Sigmoid colon (tissue), 7 donors: ENCODE measurements around the gene SLC4A1. TPM values are rescaled to one million over a fixed set of nuclear protein-coding genes. Genes with fewer than 3 reads are reported as not detected.

Experiments
- DNase-seq: peaks from one replicate; pipeline ENCODE4 v3.0.0-alpha.2; 2019
- H3K27ac ChIP-seq, 4 donors: fragments of 200-600 bp; sonication (generic); one replicate each; pipeline ENCODE4 v1.5.1; 2016 to 2019; ENCODE audit warnings: mild to moderate bottlenecking in 1 of 4
- H3K27me3 ChIP-seq, 3 donors: fragments of 200-600 bp; sonication (generic); one replicate each; pipeline ENCODE4 v1.5.1; 2019; ENCODE audit warnings: mild to moderate bottlenecking in 1 of 3
- H3K36me3 ChIP-seq, 4 donors: fragments of 200-600 bp; sonication (generic); one replicate each; pipeline ENCODE4 v1.5.1; 2016 to 2019
- H3K4me1 ChIP-seq, 4 donors: fragments of 200-600 bp; sonication (generic); one replicate each; pipeline ENCODE4 v1.5.1; 2017 to 2019
- H3K4me3 ChIP-seq, 4 donors: fragments of 200-600 bp; sonication (generic); one replicate each; pipeline ENCODE4 v1.5.1; 2017 to 2019; ENCODE audit warnings: mild to moderate bottlenecking in 2 of 4, moderate library complexity in 1 of 4
- H3K9me3 ChIP-seq, 4 donors: fragments of 200-600 bp in 3 of 4; sonication (generic) in 3 of 4; one replicate each; pipeline versions ENCODE4 v1.5.1 to v1.6.1; 2013 to 2019
- CTCF ChIP-seq, 4 experiments: fragments of 450-650 bp in 3 of 4; fragments of 200-600 bp in 1 of 4; IDR thresholded peaks; one replicate each; pipeline ENCODE4 v1.5.1; 2016 to 2019; ENCODE audit warnings: antibody characterized with exemption in 4 of 4, mild to moderate bottlenecking in 3 of 4, moderate library complexity in 2 of 4
- EP300 ChIP-seq, 4 donors: sonication (generic); formaldehyde crosslinking; IDR thresholded peaks; one replicate each; pipeline ENCODE4 v1.6.1; 2017; ENCODE audit warnings: antibody characterized with exemption in 4 of 4
- POLR2A ChIP-seq, 2 donors: fragments of 450-650 bp; IDR thresholded peaks; one replicate each; pipeline ENCODE4 v1.6.1; 2016; ENCODE audit warnings: antibody characterized with exemption in 2 of 2, mild to moderate bottlenecking in 2 of 2, moderate library complexity in 2 of 2
- POLR2AphosphoS5 ChIP-seq, 4 donors: sonication (generic); formaldehyde crosslinking; IDR thresholded peaks; one replicate each; pipeline ENCODE4 v1.6.1; 2017; ENCODE audit warnings: antibody characterized with exemption in 4 of 4
- WGBS, 2 donors: extraction: QIAGEN DNeasy Blood & Tissue Kit; methylation state at CpG; one replicate each; pipeline ENCODE4 v1.1.7; 2013; 5-methylcytosine and 5-hydroxymethylcytosine counted together
- intact Hi-C: fragments of 100-400 bp; cut with DNase I; formaldehyde crosslinking; loops from one replicate; pipeline ENCODE4 v1.15.1; 2023
- polyA plus RNA-seq, 3 donors: library from polyadenylated mRNA; stranded (reverse); fragments of 200-250 nt; gene quantifications; one replicate each; pipeline ENCODE4 v1.2.3, GENCODE V29; 2013
- total RNA-seq, 4 donors: library from RNA; depleted of rRNA; stranded (reverse); fragments of >200 nt; gene quantifications; one replicate each; pipeline ENCODE4 v1.1.0, GENCODE V29; 2016
- donor health status: healthy with polysubstance abuse.
- donor health status: Bipolar disorder and iron deficiency.
- donor health status: healthy.

The SLC4A1 gene
- total and polyA plus RNA-seq, 7 donors, result under 0.01 to 0.23 TPM; not detected in 5

- H3K27ac ChIP-seq, result no peak overlapping the region
- H3K9me3 ChIP-seq, result no peaks in the 10 kb centered on the region
- 85 to 87% methylated on average over 9 of the region's 9 CpGs for WGBS, 2 donors
- intact Hi-C loops, result no loop called here
- no peak for DNase-seq
- H3K36me3 ChIP-seq, result no peaks in the 10 kb centered on the region
- TF ChIP-seq EP300 (IDR thresholded peaks at IDR 0.05) (no peak), POLR2A (IDR thresholded peaks at IDR 0.05) (no peak), CTCF (IDR thresholded peaks at IDR 0.05) (no peak), POLR2AphosphoS5 (IDR thresholded peaks at IDR 0.05) (no peak)
- H3K27me3 ChIP-seq, result peaks cover 0 to 8% (median 0%) of the 10 kb centered on the region in 3 donors
- H3K4me1 ChIP-seq, result no peaks in the 10 kb centered on the region
- no peak overlapping the region for H3K4me3 ChIP-seq
Observed at GRCh38 chr17:44293509-44294226, 25.7 kb upstream of the SLC4A1 start.

- no peak for DNase-seq
- Histone ChIP-seq H3K4me3 (no peak overlapping the region), H3K9me3 (no peaks in the 10 kb centered on the region), H3K27me3 (no peaks in the 10 kb centered on the region), H3K27ac (no peak overlapping the region), H3K36me3 (no peaks in the 10 kb centered on the region), H3K4me1 (no peaks in the 10 kb centered on the region)
- intact Hi-C loops, result no loop called here
- TF ChIP-seq POLR2A (IDR thresholded peaks at IDR 0.05) (no peak), POLR2AphosphoS5 (IDR thresholded peaks at IDR 0.05) (no peak), CTCF (IDR thresholded peaks at IDR 0.05) (no peak), EP300 (IDR thresholded peaks at IDR 0.05) (no peak)
- WGBS, 2 donors, result 78 to 80% methylated on average over 8 of the region's 8 CpGs
Observed at GRCh38 chr17:44287651-44288050, 19.7 kb upstream of the SLC4A1 start.

GRCh38 chr17:44284024-44284400 lies 16.1 kb upstream of the SLC4A1 start:
- TF ChIP-seq POLR2AphosphoS5 (IDR thresholded peaks at IDR 0.05), result no peak
- TF ChIP-seq CTCF (IDR thresholded peaks at IDR 0.05), result no peak
- TF ChIP-seq POLR2A (IDR thresholded peaks at IDR 0.05), result no peak
- no peak for TF ChIP-seq EP300 (IDR thresholded peaks at IDR 0.05)

GRCh38 chr17:44283344-44284023 lies 15.5 kb upstream of the SLC4A1 start:
- intact Hi-C loops, result no loop called here
- TF ChIP-seq CTCF (IDR thresholded peaks at IDR 0.05), result no peak
- no peak for TF ChIP-seq POLR2A (IDR thresholded peaks at IDR 0.05)
- TF ChIP-seq POLR2AphosphoS5 (IDR thresholded peaks at IDR 0.05), result no peak
- TF ChIP-seq EP300 (IDR thresholded peaks at IDR 0.05), result no peak
- Histone ChIP-seq H3K9me3 (no peaks in the 10 kb centered on the region), H3K27me3 (no peaks in the 10 kb centered on the region), H3K36me3 (no peaks in the 10 kb centered on the region), H3K4me1 (peaks cover 0 to 10% (median 5%) of the 10 kb centered on the region in 4 donors), H3K27ac (no peak overlapping the region), H3K4me3 (no peak overlapping the region)
- WGBS, 2 donors, result 84 to 87% methylated on average over 8 of the region's 8 CpGs
- no peak for DNase-seq

More at GRCh38 chr17:44284024-44284400, 16.1 kb upstream of the SLC4A1 start:
- intact Hi-C loops, result no loop called here
- Histone ChIP-seq H3K9me3 (no peaks in the 10 kb centered on the region), H3K27me3 (no peaks in the 10 kb centered on the region), H3K27ac (no peak overlapping the region), H3K4me3 (no peak overlapping the region), H3K36me3 (no peaks in the 10 kb centered on the region), H3K4me1 (peaks cover 0 to 10% (median 5%) of the 10 kb centered on the region in 4 donors)
- DNase-seq, result no peak
- WGBS, 2 donors, result 84 to 92% methylated on average over 4 of the region's 4 CpGs
